OCI-LY1 (cell line): ENCODE data around the gene PDGFRB.

Source experiments
- H2AFZ ChIP-seq: fragments of 200-600 bp; sonication (generic), shearing (Covaris generic); 2 replicates; pipeline ENCODE4 v1.6.0; 2014; ENCODE audit warnings: antibody characterized with exemption, mild to moderate bottlenecking, low read length
- H3F3A ChIP-seq: fragments of 200-600 bp; sonication (generic), shearing (Covaris generic); 2 replicates; pipeline ENCODE4 v1.6.0; 2014; ENCODE audit warnings: mild to moderate bottlenecking, antibody characterized with exemption, low read length, moderate library complexity; ENCODE audit not compliant: insufficient read depth
- H3K27ac ChIP-seq: fragments of 200-600 bp; sonication (generic); 2 replicates; pipeline ENCODE4 v1.5.1; 2014; ENCODE audit warnings: low read length, mixed run types, mild to moderate bottlenecking, low read depth; ENCODE audit not compliant: poor library complexity, severe bottlenecking
- H3K27me3 ChIP-seq: fragments of 200-600 bp; sonication (generic); 2 replicates; pipeline ENCODE4 v1.6.0; 2014; ENCODE audit warnings: antibody characterized with exemption, mild to moderate bottlenecking, low read length, moderate library complexity; ENCODE audit not compliant: insufficient read depth
- H3K36me3 ChIP-seq: fragments of 200-600 bp; sonication (generic); 2 replicates; pipeline ENCODE4 v1.6.1; 2014; ENCODE audit warnings: mild to moderate bottlenecking, antibody characterized with exemption, low read length, moderate library complexity, mixed read lengths; ENCODE audit not compliant: insufficient read depth
- H3K4me1 ChIP-seq: fragments of 200-600 bp; sonication (generic); 2 replicates; pipeline ENCODE4 v1.5.1; 2014; ENCODE audit warnings: mild to moderate bottlenecking, low read length, moderate library complexity; ENCODE audit not compliant: insufficient read depth, severe bottlenecking
- H3K4me2 ChIP-seq: fragments of 200-600 bp; sonication (generic), shearing (Covaris generic); 2 replicates; pipeline ENCODE4 v1.6.1; 2014; ENCODE audit warnings: low read length
- H3K4me3 ChIP-seq: fragments of 200-600 bp; sonication (generic); 2 replicates; pipeline ENCODE4 v1.5.1; 2014; ENCODE audit warnings: low read length, low read depth, mild to moderate bottlenecking, mixed read lengths; ENCODE audit not compliant: poor library complexity, severe bottlenecking
- H3K79me2 ChIP-seq: fragments of 200-600 bp; shearing (Covaris generic); 2 replicates; pipeline ENCODE4 v1.6.1; 2016; ENCODE audit warnings: mixed run types, low read length, mixed read lengths; ENCODE audit not compliant: insufficient read depth
- H3K9ac ChIP-seq: fragments of 200-600 bp; sonication (generic), shearing (Covaris generic); 2 replicates; pipeline ENCODE4 v1.6.1; 2014; ENCODE audit warnings: mild to moderate bottlenecking, low read length, mixed read lengths
- H3K9me2 ChIP-seq: fragments of 200-600 bp; sonication (generic), shearing (Covaris generic); 2 replicates; pipeline ENCODE4 v1.6.1; 2014; ENCODE audit warnings: low read depth, mild to moderate bottlenecking, low read length, mixed read lengths
- H3K9me3 ChIP-seq: fragments of 200-600 bp; shearing (Covaris generic); 2 replicates; pipeline ENCODE4 v1.6.1; 2014; ENCODE audit warnings: low read length, mixed read lengths
- H4K20me1 ChIP-seq: fragments of 200-600 bp; sonication (generic), shearing (Covaris generic); 2 replicates; pipeline ENCODE4 v1.6.0; 2016; ENCODE audit warnings: mild to moderate bottlenecking, low read length; ENCODE audit not compliant: insufficient read depth
- EZH2 ChIP-seq: fragments of 200-600 bp; sonication (generic), shearing (Covaris generic); IDR thresholded peaks from 2 replicates; pipeline ENCODE4 v1.8.0; 2017; ENCODE audit warnings: borderline replicate concordance, mixed run types, mild to moderate bottlenecking, antibody characterized with exemption, low read length, moderate library complexity, mixed read lengths
- TF ChIP-seq, protein P1 (sequence below): fragments of 200-600 bp; sonication (generic), shearing (Covaris generic); IDR thresholded peaks from 2 replicates; pipeline ENCODE4 v1.5.1; 2017; ENCODE audit warnings: mild to moderate bottlenecking, antibody characterized with exemption, low read length, moderate library complexity, mixed read lengths

PDGFRB gene

DNA sequence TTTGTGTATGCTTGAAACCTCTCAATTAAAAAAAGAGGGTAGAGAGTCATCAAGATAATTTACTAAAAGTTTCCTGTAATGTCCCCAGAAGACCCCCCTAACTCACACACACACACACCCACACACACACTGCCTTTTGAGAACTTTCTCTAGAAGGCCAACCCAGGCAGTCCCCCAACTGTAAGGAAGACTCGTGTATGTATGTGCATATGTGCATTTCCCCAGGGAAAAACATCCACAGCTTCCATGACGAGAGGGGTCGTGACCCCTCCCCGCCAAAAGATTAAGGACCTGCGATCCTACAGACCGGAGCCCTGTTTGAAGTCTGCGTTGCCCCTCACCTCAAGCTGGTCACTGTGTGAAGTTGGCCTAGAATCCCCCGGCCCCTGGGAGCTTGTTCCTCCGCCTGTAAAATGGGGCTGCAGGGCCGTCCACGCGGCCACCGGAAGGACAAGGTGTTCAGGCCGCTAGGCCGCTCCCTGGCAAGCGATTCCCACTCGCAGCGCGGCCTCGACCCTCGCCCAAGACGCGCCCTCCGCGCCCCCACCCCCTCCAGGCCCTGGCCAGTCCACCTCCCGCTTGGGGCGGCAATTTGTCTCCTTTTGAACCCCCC lies 10.5 kb upstream of the PDGFRB start:
- Histone ChIP-seq H3K4me2 (no peak overlapping the region), H3F3A (no peaks in the 10 kb centered on the region), H3K9ac (no peak overlapping the region), H3K9me2 (no peaks in the 10 kb centered on the region), H3K27ac (no peak overlapping the region), H3K9me3 (no peaks in the 10 kb centered on the region), H4K20me1 (no peaks in the 10 kb centered on the region), H3K4me3 (no peak overlapping the region), H3K79me2 (no peaks in the 10 kb centered on the region), H3K36me3 (no peaks in the 10 kb centered on the region), H2AFZ (no peak overlapping the region), H3K27me3 (no peaks in the 10 kb centered on the region), H3K4me1 (no peaks in the 10 kb centered on the region)
- TF ChIP-seq, protein P1, sequence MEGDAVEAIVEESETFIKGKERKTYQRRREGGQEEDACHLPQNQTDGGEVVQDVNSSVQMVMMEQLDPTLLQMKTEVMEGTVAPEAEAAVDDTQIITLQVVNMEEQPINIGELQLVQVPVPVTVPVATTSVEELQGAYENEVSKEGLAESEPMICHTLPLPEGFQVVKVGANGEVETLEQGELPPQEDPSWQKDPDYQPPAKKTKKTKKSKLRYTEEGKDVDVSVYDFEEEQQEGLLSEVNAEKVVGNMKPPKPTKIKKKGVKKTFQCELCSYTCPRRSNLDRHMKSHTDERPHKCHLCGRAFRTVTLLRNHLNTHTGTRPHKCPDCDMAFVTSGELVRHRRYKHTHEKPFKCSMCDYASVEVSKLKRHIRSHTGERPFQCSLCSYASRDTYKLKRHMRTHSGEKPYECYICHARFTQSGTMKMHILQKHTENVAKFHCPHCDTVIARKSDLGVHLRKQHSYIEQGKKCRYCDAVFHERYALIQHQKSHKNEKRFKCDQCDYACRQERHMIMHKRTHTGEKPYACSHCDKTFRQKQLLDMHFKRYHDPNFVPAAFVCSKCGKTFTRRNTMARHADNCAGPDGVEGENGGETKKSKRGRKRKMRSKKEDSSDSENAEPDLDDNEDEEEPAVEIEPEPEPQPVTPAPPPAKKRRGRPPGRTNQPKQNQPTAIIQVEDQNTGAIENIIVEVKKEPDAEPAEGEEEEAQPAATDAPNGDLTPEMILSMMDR, result no peak
- no peak for TF ChIP-seq EZH2

- Histone ChIP-seq H3K27me3 (no peaks in the 10 kb centered on the region), H3K27ac (no peak overlapping the region), H3F3A (no peaks in the 10 kb centered on the region), H3K79me2 (no peaks in the 10 kb centered on the region), H3K4me2 (no peak overlapping the region), H3K4me3 (no peak overlapping the region), H3K9me2 (no peaks in the 10 kb centered on the region), H2AFZ (no peak overlapping the region), H3K4me1 (peaks cover 5% of the 10 kb centered on the region), H3K9me3 (no peaks in the 10 kb centered on the region), H4K20me1 (no peaks in the 10 kb centered on the region), H3K9ac (no peak overlapping the region), H3K36me3 (no peaks in the 10 kb centered on the region)
- TF ChIP-seq EZH2, result no peak
- TF ChIP-seq, protein P1, result no peak
These were observed 8.8 kb upstream of the PDGFRB start for GRCh38 chr5:150164211-150164980.

- no peaks in the 10 kb centered on the region for H3K9me2 ChIP-seq
- no peak overlapping the region for H2AFZ ChIP-seq
- no peaks in the 10 kb centered on the region for H4K20me1 ChIP-seq
- H3K79me2 ChIP-seq, result no peaks in the 10 kb centered on the region
- H3K27ac ChIP-seq, result no peak overlapping the region
- H3K9ac ChIP-seq, result no peak overlapping the region
- no peaks in the 10 kb centered on the region for H3F3A ChIP-seq
- TF ChIP-seq, protein P1, result no peak
- TF ChIP-seq EZH2, result no peak
- H3K4me1 ChIP-seq, result peaks cover 5% of the 10 kb centered on the region
- no peak overlapping the region for H3K4me3 ChIP-seq
- H3K36me3 ChIP-seq, result no peaks in the 10 kb centered on the region
- no peaks in the 10 kb centered on the region for H3K27me3 ChIP-seq
- no peak overlapping the region for H3K4me2 ChIP-seq
- H3K9me3 ChIP-seq, result no peaks in the 10 kb centered on the region
These were observed 8.0 kb upstream of the PDGFRB start for GRCh38 chr5:150163547-150164059.
